Measurements from ENCODE around the gene ITGAE. TPM values are rescaled to one million over a fixed set of nuclear protein-coding genes. Genes with fewer than 3 reads are reported as not detected.
A peak's percentile ranks its signal among the peaks of the same experiment; 100 is the strongest.
"Not testable (repeated sequence)": the region's sequence is repeated elsewhere in the genome, so short reads cannot be mapped to it uniquely, and the experiment has no call there.

Gene ITGAE
- total and polyA plus RNA-seq, 7 experiments from 2014 or later = 16.3 to 44.9 (median 23.6) TPM

DNA sequence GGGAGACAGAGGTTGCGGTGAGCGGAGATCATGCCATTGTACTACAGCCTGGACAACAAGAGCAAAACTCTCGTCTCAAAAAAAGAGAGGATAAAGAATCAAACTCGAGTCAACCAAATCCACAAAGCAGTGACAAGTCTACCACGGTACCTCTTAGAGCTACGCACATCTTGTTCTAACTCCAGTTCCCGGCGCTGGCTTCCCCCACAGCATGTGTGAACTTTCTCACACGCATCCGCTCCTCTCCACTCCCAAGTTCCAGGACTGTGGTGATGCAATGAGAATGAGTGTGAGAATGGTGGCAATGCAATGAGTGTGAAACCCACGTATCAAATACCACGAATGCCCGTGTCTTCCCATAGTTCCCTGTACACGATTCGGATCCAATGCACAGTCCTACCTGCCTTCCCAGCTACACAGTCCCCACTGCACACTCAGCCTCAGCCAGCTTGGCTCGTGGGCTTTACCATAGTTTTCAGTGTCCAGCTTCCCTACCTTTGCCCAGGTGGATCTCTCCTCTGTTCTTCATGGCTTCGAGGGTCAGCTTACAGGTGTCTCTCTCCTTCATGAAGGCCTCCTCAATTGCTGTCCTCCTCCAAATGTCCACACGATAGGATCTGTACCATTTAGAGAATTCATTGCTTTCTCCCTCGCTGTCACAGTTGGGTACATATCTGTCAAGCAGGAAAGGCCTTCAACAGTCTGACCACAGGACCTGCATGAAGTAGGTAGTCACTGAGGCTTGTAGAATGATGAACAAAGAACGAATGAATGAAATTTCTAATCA is 95.9 kb downstream of the ITGAE start:
- Mint-ChIP-seq H3K36me3 (peaks cover 0 to 42% (median 0%) of the 10 kb centered on the region in 5 donors), H3K4me3 (no peak overlapping the region), H3K27me3 (no peaks in the 10 kb centered on the region), H3K4me1 (peaks cover 0 to 29% (median 7%) of the 10 kb centered on the region in 7 donors), H3K27ac (peak overlapping the region in 1 of 9 donors; percentile 69), H3K9me3 (peaks cover 0 to 7% (median 0%) of the 10 kb centered on the region in 11 donors)
- CTCF ChIA-PET = no interaction called here
- Histone ChIP-seq H3K27me3 (ENCODE audit: control insufficient read depth in 2 of 2, insufficient read depth in 2 of 2, low read length in 2 of 2) (no peaks in the 10 kb centered on the region), H3K4me1 (ENCODE audit: control insufficient read depth in 2 of 2, insufficient read depth in 2 of 2, low read length in 2 of 2) (no peaks in the 10 kb centered on the region), H3K36me3 (ENCODE audit: control insufficient read depth in 2 of 3, insufficient read depth in 3 of 3, low read length in 3 of 3) (no peaks in the 10 kb centered on the region), H3K9me3 (ENCODE audit: control insufficient read depth in 2 of 3, low read length in 3 of 3) (no peaks in the 10 kb centered on the region), H3K4me3 (ENCODE audit: low read length) (no peak overlapping the region), H3K27ac (ENCODE audit: low read depth, low read length) (no peak overlapping the region)
- DNase-seq (no peak), ATAC-seq (no peak)
- intact Hi-C loops (cut with micrococcal nuclease) = no loop called here
- POLR2A ChIA-PET = no interaction called here

DNA sequence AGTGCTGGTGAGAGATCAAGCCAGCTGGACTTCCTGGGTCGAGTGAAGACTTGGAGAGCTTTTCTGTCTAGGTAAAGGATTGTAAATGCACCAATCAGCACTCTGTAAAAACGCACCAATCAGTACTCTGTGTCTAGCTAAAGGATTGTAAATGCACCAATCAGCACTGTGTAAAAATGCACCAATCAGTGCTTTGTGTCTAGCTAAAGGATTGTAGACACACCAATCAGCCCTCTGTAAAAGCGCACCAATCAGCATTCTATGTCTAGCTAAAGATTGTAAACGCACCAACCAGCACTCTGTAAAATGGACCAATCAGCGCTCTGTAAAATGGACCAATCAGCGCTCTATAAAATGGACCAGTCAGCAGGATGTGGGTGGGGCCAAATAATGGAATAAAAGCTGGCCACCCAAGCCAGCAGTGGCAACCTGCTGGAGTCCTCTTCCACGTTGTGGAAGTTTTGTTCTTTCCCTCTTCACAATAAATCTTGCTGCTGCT is 98.9 kb downstream of the ITGAE start:
- ATAC-seq; H3K27ac ChIP-seq (ENCODE audit: low read depth, low read length); CTCF ChIA-PET; DNase-seq; intact Hi-C loops (cut with micrococcal nuclease); H3K27me3 ChIP-seq (ENCODE audit: control insufficient read depth in 2 of 2, insufficient read depth in 2 of 2, low read length in 2 of 2); H3K27me3 Mint-ChIP-seq; H3K9me3 Mint-ChIP-seq; H3K9me3 ChIP-seq (ENCODE audit: control insufficient read depth in 2 of 3, low read length in 3 of 3); H3K4me1 Mint-ChIP-seq; H3K36me3 ChIP-seq (ENCODE audit: control insufficient read depth in 2 of 3, insufficient read depth in 3 of 3, low read length in 3 of 3); H3K4me3 Mint-ChIP-seq; H3K4me3 ChIP-seq (ENCODE audit: low read length); H3K4me1 ChIP-seq (ENCODE audit: control insufficient read depth in 2 of 2, insufficient read depth in 2 of 2, low read length in 2 of 2); POLR2A ChIA-PET: not testable (repeated sequence)
- Mint-ChIP-seq H3K36me3 (peaks cover 0 to 42% (median 0%) of the 10 kb centered on the region in 5 donors), H3K27ac (peak overlapping the region in 3 of 9 donors; percentile 56 to 83 (median 78))

DNA sequence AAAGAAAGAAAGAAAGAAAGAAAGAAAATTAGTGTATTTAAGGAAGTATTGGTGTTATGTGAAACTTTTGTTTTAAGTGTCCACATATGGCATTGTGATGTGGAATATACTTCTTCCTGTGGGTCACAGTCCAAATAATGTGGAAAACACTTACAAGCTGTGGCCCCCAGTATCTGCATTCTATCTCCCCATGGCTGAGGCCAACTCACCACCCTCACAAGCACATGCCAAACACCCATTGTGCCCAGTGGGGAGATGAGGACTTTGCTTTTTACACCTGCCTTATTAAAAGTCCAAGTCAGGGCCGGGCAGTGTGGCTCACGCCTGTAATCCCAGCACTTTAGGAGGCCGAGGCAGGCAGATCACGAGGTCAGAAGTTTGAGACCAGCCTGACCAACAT is 101.0 kb downstream of the ITGAE start:
- POLR2A ChIA-PET = interaction anchor here (1.2 kb wide), 1 partner anchor 11 kb away, joined by 3 read pairs; no protein-coding TSS in a partner anchor
- no peak overlapping the region for H3K4me3 ChIP-seq (ENCODE audit: low read length)
- H3K36me3 ChIP-seq (ENCODE audit: control insufficient read depth in 2 of 3, insufficient read depth in 3 of 3, low read length in 3 of 3) = no peaks in the 10 kb centered on the region
- H3K27ac ChIP-seq (ENCODE audit: low read depth, low read length) = no peak overlapping the region
- intact Hi-C loops (cut with micrococcal nuclease) = no loop called here
- peaks cover 0 to 9% (median 0%) of the 10 kb centered on the region in 11 donors for H3K9me3 Mint-ChIP-seq
- ATAC-seq (no peak), DNase-seq (no peak)
- no peaks in the 10 kb centered on the region for H3K27me3 Mint-ChIP-seq
- peaks cover 0 to 37% (median 0%) of the 10 kb centered on the region in 5 donors for H3K36me3 Mint-ChIP-seq
- H3K9me3 ChIP-seq (ENCODE audit: control insufficient read depth in 2 of 3, low read length in 3 of 3) = no peaks in the 10 kb centered on the region
- H3K4me1 Mint-ChIP-seq = peaks cover 0 to 12% (median 4%) of the 10 kb centered on the region in 7 donors
- no peak overlapping the region for H3K27ac Mint-ChIP-seq
- no peaks in the 10 kb centered on the region for H3K27me3 ChIP-seq (ENCODE audit: control insufficient read depth in 2 of 2, insufficient read depth in 2 of 2, low read length in 2 of 2)
- H3K4me1 ChIP-seq (ENCODE audit: control insufficient read depth in 2 of 2, insufficient read depth in 2 of 2, low read length in 2 of 2) = peaks cover 0 to 5% of the 10 kb centered on the region in 2 donors
- CTCF ChIA-PET = no interaction called here
- no peak overlapping the region for H3K4me3 Mint-ChIP-seq

DNA sequence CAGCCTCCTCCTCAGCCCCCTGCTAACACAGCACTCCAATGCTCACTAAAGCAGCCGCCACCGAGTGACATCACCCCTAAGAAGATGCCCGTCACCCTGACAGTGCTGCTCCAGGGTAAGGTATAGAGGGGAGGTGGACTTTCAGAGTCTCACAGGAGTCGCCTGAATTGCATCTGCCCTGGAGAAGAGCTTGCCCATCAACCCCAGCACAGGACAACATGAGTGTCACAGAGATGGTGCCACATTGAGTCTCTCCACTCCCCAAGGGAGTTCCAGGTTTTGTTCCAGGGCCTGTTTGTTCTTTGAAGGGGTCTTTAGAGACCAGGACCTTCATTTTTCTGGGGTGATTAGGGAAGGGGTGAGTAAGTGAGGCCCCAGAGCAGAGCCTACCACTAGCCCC is 102.8 kb downstream of the ITGAE start:
- Mint-ChIP-seq H3K4me1 (peaks cover 5 to 25% (median 16%) of the 10 kb centered on the region in 7 donors), H3K27ac (peak overlapping the region in 1 of 9 donors; percentile 69), H3K27me3 (no peaks in the 10 kb centered on the region), H3K4me3 (peak overlapping the region in 7 of 10 donors; percentile 51 to 91 (median 69)), H3K36me3 (peaks cover 0 to 32% (median 0%) of the 10 kb centered on the region in 5 donors), H3K9me3 (peaks cover 0 to 9% (median 0%) of the 10 kb centered on the region in 11 donors)
- peaks cover 3 to 9% of the 10 kb centered on the region in 2 donors for H3K4me1 ChIP-seq (ENCODE audit: control insufficient read depth in 2 of 2, insufficient read depth in 2 of 2, low read length in 2 of 2)
- no peaks in the 10 kb centered on the region for H3K27me3 ChIP-seq (ENCODE audit: control insufficient read depth in 2 of 2, insufficient read depth in 2 of 2, low read length in 2 of 2)
- H3K9me3 ChIP-seq (ENCODE audit: control insufficient read depth in 2 of 3, low read length in 3 of 3) = no peaks in the 10 kb centered on the region
- intact Hi-C loops (cut with micrococcal nuclease) = no loop called here
- DNase-seq (no peak), ATAC-seq (no peak)
- CTCF ChIA-PET = interaction anchor here (0.6 kb wide), 1 partner anchor 902 kb away, joined by 3 read pairs; the partner anchor contains the start of gene RAP1GAP2
- POLR2A ChIA-PET = interaction anchor here (0.7 kb wide), 1 partner anchor 13 kb away, joined by 4 read pairs; no protein-coding TSS in a partner anchor
- H3K4me3 ChIP-seq (ENCODE audit: low read length) = no peak overlapping the region
- H3K36me3 ChIP-seq (ENCODE audit: control insufficient read depth in 2 of 3, insufficient read depth in 3 of 3, low read length in 3 of 3) = no peaks in the 10 kb centered on the region
- no peak overlapping the region for H3K27ac ChIP-seq (ENCODE audit: low read depth, low read length)

DNA sequence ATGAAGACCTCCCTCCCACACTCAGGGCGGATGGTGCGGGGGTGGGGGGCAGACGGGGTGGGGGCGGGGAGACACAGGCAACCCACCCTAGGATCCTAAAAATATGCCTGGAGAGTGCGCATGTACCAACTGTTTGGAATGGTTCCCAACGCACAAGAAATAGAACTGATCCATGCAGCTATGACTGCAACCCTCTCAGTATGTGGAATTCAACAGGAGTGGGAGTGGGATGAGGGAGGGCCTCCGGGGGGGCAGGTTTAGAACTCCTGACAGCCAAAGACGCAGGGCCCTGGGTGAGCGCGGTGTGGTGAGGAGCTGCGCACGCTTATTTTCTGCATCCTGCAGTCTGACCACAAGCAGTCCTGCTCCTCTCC is 103.9 kb downstream of the ITGAE start:
- intact Hi-C loops (cut with micrococcal nuclease) = no loop called here

DNA sequence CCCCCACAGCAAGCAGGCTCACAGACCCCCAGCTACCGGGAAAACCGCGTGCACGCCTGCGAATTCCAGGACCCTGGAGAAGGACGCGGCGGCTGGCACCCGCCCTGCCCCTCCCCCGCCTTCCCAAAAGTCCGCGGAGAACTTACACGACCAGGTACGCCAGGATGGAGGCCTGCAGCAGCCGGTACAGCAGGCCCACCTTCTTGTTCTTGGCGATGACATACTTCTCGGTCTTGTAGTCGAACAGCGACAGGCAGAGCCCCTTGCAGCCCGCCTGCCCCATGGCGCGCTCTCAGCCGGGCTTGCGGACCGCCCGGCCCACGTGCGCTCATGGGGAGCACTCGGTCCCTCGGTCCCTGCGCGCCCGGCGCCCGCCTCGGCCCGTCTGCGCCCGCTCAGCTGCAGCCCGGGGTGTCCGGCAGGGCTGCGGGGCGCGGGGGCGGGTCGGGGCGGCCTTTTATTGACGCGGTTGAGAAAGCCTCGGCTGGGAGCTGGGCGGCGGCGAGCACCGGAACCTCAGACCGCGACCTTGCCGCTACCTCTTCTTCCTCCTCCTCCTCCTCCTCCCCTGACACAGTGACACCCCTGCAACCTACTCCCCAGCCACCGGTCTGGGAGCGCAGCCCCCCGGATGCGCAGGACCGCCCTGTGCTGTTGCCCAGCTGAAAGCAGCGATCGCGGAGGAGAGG is 105.1 kb downstream of the ITGAE start, which contains the start of gene P2RX5:
TSS of gene P2RX5 (minus strand) at position 433 of the 689 bp plus-strand sequence. CDS start at position 283, 150 bp downstream.
- ATAC-seq (peak; percentile 71), DNase-seq (peak in 8 of 9 donors; percentile 24 to 59 (median 35))
- H3K4me1 ChIP-seq (ENCODE audit: control insufficient read depth in 2 of 2, insufficient read depth in 2 of 2, low read length in 2 of 2) = peaks cover 3 to 9% of the 10 kb centered on the region in 2 donors
- CTCF ChIA-PET = interaction anchor here (1.1 to 1.3 kb wide), 2 partner anchors 12 to 28 kb away, joined by 3 to 4 read pairs; partner anchors contain the start of gene HASPIN
- H3K4me3 ChIP-seq (ENCODE audit: low read length) = peak within 1 kb of the TSS; percentile 82
- H3K9me3 Mint-ChIP-seq = peaks cover 0 to 2% (median 0%) of the 10 kb centered on the region in 11 donors
- peak within 1 kb of the TSS; percentile 87 to 98 (median 94) for H3K4me3 Mint-ChIP-seq
- peaks cover 0 to 10% (median 0%) of the 10 kb centered on the region in 3 experiments for H3K36me3 ChIP-seq (ENCODE audit: control insufficient read depth in 2 of 3, insufficient read depth in 3 of 3, low read length in 3 of 3)
- H3K36me3 Mint-ChIP-seq = peaks cover 0 to 16% (median 0%) of the 10 kb centered on the region in 5 donors
- no peaks in the 10 kb centered on the region for H3K9me3 ChIP-seq (ENCODE audit: control insufficient read depth in 2 of 3, low read length in 3 of 3)
- peaks cover 5 to 39% (median 16%) of the 10 kb centered on the region in 7 donors for H3K4me1 Mint-ChIP-seq
- H3K27ac Mint-ChIP-seq = peak within 1 kb of the TSS in 8 of 9 donors; percentile 67 to 95 (median 86)
- POLR2A ChIA-PET = interaction anchor here (0.8 to 2.5 kb wide), 7 partner anchors 11 to 150 kb away, joined by 3 to 25 read pairs (median 3); partner anchors contain the start of gene NCBP3
- peak within 1 kb of the TSS; percentile 61 for H3K27ac ChIP-seq (ENCODE audit: low read depth, low read length)
- H3K27me3 ChIP-seq (ENCODE audit: control insufficient read depth in 2 of 2, insufficient read depth in 2 of 2, low read length in 2 of 2) = no peaks in the 10 kb centered on the region
- intact Hi-C loops (cut with micrococcal nuclease) = loop anchor here (1.0 kb wide), 3 partner anchors 15 to 28 kb away; partner anchors contain the start of genes HASPIN (in 2 of the 2), EMC6 (in 1 of the 2) and TAX1BP3 (in 1 of the 2)
- H3K27me3 Mint-ChIP-seq = no peaks in the 10 kb centered on the region

More for the DNA sequence above, 103.9 kb downstream of the ITGAE start:
- Mint-ChIP-seq H3K36me3 (peaks cover 0 to 22% (median 0%) of the 10 kb centered on the region in 5 donors), H3K4me3 (peak overlapping the region in 7 of 10 donors; percentile 8 to 91 (median 75)), H3K27me3 (no peaks in the 10 kb centered on the region), H3K9me3 (peaks cover 0 to 4% (median 0%) of the 10 kb centered on the region in 11 donors), H3K27ac (no peak overlapping the region), H3K4me1 (peaks cover 5 to 32% (median 16%) of the 10 kb centered on the region in 7 donors)
- H3K4me1 ChIP-seq (ENCODE audit: control insufficient read depth in 2 of 2, insufficient read depth in 2 of 2, low read length in 2 of 2) = peaks cover 3 to 9% of the 10 kb centered on the region in 2 donors
- H3K4me3 ChIP-seq (ENCODE audit: low read length) = no peak overlapping the region
- ChIA-PET CTCF (no interaction called here), POLR2A (interaction anchor here (1.0 to 2.5 kb wide), 4 partner anchors 9 to 149 kb away, joined by 3 to 25 read pairs (median 4); partner anchors contain the start of gene NCBP3)
- H3K27me3 ChIP-seq (ENCODE audit: control insufficient read depth in 2 of 2, insufficient read depth in 2 of 2, low read length in 2 of 2) = no peaks in the 10 kb centered on the region
- no peak overlapping the region for H3K27ac ChIP-seq (ENCODE audit: low read depth, low read length)
- ATAC-seq (no peak), DNase-seq (no peak)
- no peaks in the 10 kb centered on the region for H3K9me3 ChIP-seq (ENCODE audit: control insufficient read depth in 2 of 3, low read length in 3 of 3)
- H3K36me3 ChIP-seq (ENCODE audit: control insufficient read depth in 2 of 3, insufficient read depth in 3 of 3, low read length in 3 of 3) = no peaks in the 10 kb centered on the region

All from naive thymus-derived CD4-positive, alpha-beta T cell (primary cell).